ENCODE results near the gene DOCK9. TPM values are rescaled to one million over a fixed set of nuclear protein-coding genes. Genes with fewer than 3 reads are reported as not detected.
"Not testable (repeated sequence)": the region's sequence is repeated elsewhere in the genome, so short reads cannot be mapped to it uniquely, and the experiment has no call there.

The DOCK9 gene
- total RNA-seq, 2 experiments from 2014 or later = 102 to 107 TPM

DNA sequence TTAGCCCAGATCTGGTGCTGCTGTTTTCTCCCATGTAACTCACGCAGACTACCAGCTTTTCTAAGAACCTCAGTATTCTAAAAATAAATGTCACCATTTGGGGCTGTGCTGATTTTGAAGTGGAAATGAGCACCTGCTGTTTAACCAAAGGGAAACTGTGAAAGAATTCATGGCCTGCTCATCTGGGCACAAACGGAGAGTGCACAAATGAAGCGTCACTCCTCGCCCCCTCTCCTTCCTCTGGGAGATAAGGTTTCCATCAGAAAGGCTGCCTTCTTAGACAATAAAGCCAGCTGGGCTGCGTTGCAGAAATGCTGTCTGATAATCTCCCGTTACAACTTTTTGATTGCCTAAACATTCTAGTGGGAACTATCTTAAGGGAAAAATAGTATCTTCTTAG is 151.7 kb downstream of the DOCK9 start:
- ATAC-seq (ENCODE audit: low read depth) (peak; percentile 14), DNase-seq (no peak)
- POLR2A ChIA-PET = no interaction called here
- Mint-ChIP-seq H3K4me1 (peaks cover 22% of the 10 kb centered on the region), H3K9me3 (no peaks in the 10 kb centered on the region), H3K4me3 (no peak overlapping the region), H3K27me3 (no peaks in the 10 kb centered on the region), H3K27ac (no peak overlapping the region), H3K36me3 (peaks cover 58% of the 10 kb centered on the region)

DNA sequence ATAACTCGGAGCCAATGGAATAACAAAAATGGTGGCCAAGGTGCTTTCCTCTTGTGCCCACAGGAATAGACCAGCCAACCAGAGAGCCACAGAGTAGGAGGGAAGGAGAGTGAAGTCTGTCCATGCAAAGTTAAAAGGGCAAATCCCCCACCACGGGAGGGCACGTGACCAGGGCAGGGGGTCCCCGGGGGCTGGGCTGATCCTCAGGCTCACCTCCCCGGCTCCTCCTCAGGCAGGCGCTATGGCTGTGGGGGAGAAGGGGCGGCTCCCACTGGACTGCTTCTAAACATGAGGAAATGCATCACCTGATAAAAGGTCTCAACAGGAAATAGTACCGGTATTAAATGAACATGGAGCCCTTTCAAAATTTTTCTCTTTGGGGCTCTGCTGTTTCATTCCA is 152.2 kb downstream of the DOCK9 start:
- no peak overlapping the region for H3K27ac Mint-ChIP-seq
- H3K4me1 Mint-ChIP-seq = peaks cover 22% of the 10 kb centered on the region
- ATAC-seq (ENCODE audit: low read depth) = peak; percentile 14
- peak overlapping the region; percentile 39 for H3K4me3 Mint-ChIP-seq
- H3K9me3 Mint-ChIP-seq = no peaks in the 10 kb centered on the region
- H3K36me3 Mint-ChIP-seq = peaks cover 54% of the 10 kb centered on the region
- POLR2A ChIA-PET = no interaction called here
- no peak for DNase-seq
- no peaks in the 10 kb centered on the region for H3K27me3 Mint-ChIP-seq

DNA sequence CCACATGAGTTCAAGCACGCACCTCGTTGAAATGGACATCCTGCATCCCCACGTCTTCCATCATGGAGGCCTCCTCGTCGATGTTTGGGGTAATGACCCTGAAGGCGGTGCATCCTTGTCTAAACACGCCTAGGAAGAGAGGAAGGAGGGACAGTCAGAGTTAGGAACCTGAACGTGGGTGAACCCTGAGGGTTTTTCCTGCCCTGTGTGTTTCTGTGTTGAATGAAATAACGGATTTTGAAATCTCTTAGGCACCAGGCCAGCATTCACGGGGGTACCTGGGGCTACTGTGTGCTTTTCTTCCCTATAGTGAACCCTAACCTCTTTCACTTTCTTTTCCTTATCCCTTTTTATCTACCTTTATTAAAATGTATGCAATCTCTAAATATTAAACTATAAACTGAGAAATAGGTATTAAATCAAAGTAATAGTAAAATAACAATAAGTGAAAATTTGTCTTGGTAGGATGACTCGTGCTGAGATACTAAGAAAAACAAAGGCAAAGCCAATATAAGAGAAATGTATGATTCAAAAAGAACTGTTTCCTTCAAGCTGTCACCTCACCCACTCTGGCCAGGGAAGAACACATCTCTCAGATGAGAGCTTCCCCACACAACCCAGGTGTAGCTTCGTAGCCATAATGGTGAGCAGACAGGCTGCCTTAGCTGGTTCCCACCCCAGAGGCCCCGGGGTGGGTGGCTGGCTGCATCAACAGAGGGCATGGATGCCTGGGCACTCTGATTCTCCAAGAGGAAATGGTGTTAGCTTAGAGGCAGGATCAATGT is 153.3 kb downstream of the DOCK9 start:
- POLR2A ChIA-PET = no interaction called here
- H3K27ac Mint-ChIP-seq = no peak overlapping the region
- H3K36me3 Mint-ChIP-seq = peaks cover 46% of the 10 kb centered on the region
- no peaks in the 10 kb centered on the region for H3K9me3 Mint-ChIP-seq
- peaks cover 22% of the 10 kb centered on the region for H3K4me1 Mint-ChIP-seq
- ATAC-seq (ENCODE audit: low read depth) = no peak
- no peak for DNase-seq
- H3K4me3 Mint-ChIP-seq = no peak overlapping the region
- no peaks in the 10 kb centered on the region for H3K27me3 Mint-ChIP-seq

DNA sequence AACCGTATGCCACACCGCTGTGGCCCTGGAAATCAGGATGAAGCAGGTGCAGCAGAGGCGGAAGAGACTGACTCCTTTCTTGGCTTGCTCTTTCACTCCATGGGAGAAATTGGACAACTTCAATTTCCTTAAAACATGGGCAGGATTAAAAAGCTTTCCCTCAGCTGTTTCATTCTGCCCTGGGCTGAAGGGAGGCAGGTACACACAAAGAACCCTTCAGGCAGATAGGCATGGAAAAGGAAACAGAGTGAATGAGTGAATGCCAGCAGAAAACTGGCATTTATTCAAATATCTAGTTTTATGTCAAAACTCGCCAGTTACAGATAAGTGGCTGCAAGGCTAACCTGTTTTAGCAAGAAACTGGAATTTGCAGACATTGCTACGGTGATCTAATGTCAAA is 154.4 kb downstream of the DOCK9 start:
- Mint-ChIP-seq H3K4me1 (peaks cover 22% of the 10 kb centered on the region), H3K4me3 (no peak overlapping the region), H3K27me3 (no peaks in the 10 kb centered on the region), H3K9me3 (no peaks in the 10 kb centered on the region), H3K27ac (no peak overlapping the region), H3K36me3 (peaks cover 37% of the 10 kb centered on the region)
- no peak for ATAC-seq (ENCODE audit: low read depth)
- POLR2A ChIA-PET = no interaction called here
- DNase-seq = no peak

DNA sequence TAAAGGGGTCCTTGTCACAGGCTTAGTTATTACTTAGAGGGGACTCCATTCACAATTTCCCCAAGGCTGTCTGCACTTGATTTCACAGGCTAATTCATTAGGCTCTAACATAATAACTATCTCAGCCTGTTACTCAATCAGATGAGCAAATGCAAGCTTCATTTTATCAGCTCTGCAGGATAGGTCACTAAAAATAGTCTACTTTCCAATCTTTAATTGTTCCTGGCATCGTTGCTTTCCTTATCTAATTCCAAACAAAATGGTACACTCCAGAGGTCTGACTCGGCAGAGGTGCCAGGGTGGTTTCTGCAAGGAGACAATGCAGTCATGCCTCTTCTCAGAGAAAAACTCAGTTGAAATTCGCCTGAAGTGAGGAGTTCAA is 155.6 kb downstream of the DOCK9 start:
- H3K27ac Mint-ChIP-seq = no peak overlapping the region
- H3K27me3 Mint-ChIP-seq = no peaks in the 10 kb centered on the region
- H3K36me3 Mint-ChIP-seq = peaks cover 28% of the 10 kb centered on the region
- ATAC-seq (ENCODE audit: low read depth) = no peak
- H3K9me3 Mint-ChIP-seq = no peaks in the 10 kb centered on the region
- DNase-seq = no peak
- H3K4me3 Mint-ChIP-seq = no peak overlapping the region
- H3K4me1 Mint-ChIP-seq = peaks cover 22% of the 10 kb centered on the region
- POLR2A ChIA-PET = no interaction called here

DNA sequence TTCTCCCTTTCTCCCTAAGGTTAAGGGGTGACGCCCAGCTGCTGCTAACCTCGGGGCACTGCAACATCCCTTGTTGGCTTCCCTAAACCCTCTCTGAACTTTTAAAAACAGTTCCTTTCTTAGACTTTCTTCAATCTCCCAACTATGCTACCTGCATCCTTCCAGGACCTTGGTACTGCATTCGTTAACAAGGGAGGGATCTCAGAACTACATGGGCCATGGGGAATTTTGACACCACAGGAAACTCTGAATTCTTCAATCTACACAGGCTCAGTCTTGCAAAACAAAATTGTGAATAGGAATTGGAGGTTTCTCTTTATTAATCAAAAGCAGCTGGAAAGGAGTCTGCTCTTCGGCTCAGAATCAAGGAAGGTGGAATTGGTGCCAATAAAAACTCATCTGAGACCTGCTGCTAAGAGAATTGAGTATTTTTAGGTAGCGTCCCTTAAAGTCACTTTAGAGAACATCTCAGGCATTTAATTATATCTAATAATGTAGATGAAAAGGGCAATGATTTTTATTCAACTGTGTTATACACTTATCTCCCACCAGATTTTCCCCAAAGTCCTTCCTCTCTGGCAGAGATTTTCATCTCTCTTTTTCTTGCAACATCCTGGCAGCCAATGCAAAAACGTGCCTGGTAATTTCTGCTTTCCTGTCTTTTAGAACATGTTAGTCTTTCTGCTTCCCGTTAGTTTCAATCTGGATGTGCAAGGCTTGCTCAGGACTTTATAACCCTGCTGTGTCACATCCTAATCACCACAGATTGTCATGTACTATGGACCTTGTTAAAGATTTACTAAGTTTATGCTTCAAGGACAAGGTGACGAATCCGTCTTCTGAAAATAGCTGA is 156.3 kb downstream of the DOCK9 start:
- no peak for DNase-seq
- H3K27ac Mint-ChIP-seq = no peak overlapping the region
- H3K27me3 Mint-ChIP-seq = no peaks in the 10 kb centered on the region
- H3K9me3 Mint-ChIP-seq = no peaks in the 10 kb centered on the region
- H3K4me3 Mint-ChIP-seq = no peak overlapping the region
- ATAC-seq (ENCODE audit: low read depth) = no peak
- peaks cover 19% of the 10 kb centered on the region for H3K4me1 Mint-ChIP-seq
- POLR2A ChIA-PET = no interaction called here
- H3K36me3 Mint-ChIP-seq = peaks cover 25% of the 10 kb centered on the region

DNA sequence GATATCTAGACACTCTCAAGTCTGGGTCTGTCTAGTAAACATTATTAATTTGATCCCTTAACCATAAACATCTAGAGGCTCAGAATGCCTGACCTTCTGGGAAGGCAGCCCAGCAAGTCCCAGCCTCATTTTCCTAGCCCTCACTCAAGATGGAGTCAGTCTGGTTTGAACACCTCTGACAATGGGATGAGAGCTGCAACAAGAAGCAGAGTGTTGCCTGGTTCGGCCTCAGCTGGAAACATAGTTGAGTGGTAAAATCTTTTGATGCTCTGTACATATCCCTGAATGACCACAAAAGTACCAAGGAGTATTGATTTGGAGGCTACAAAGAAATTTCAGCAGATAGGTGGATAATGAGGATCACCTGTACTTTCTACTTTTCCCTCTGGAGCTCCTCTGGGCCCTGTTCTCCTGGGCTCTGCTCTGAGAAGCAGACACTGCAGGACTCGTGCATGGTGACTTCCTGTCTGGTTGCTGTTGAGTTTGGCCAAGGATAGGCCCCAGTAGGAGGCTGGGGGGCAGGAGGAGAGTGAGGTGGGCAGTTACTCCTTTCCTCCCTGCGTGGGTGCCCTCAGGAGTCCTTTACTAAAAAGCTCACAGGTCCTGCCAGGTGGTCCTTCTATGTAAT is 157.0 kb downstream of the DOCK9 start:
- H3K36me3 Mint-ChIP-seq = peaks cover 25% of the 10 kb centered on the region
- no peak overlapping the region for H3K27ac Mint-ChIP-seq

DNA sequence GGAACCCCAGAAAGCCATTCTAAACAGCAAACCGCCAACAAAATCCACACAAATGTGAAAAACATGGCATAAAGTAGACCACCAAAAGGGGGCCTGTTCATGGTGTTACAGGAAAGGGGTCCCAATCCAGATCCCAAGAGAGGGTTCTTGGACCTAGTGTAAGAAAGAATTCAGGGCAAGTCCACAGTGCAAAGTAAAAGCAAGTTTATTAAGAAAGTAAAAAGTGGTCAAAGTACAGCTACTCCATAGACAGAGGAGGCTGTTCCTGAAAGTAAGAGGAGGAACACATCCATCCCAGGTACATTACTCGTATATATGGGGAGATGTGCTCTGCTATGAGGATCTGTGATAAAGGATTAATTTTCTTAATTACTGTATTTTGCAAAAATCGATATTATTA is 157.6 kb downstream of the DOCK9 start:
- Mint-ChIP-seq H3K36me3 (peaks cover 22% of the 10 kb centered on the region), H3K27ac (no peak overlapping the region), H3K4me1 (peaks cover 10% of the 10 kb centered on the region), H3K4me3 (no peak overlapping the region), H3K27me3 (no peaks in the 10 kb centered on the region), H3K9me3 (no peaks in the 10 kb centered on the region)
- no peak for ATAC-seq (ENCODE audit: low read depth)
- no peak for DNase-seq
- POLR2A ChIA-PET = no interaction called here

More for the DNA sequence above, 157.0 kb downstream of the DOCK9 start:
- ATAC-seq (ENCODE audit: low read depth) (no peak), DNase-seq (no peak)
- no peaks in the 10 kb centered on the region for H3K27me3 Mint-ChIP-seq
- POLR2A ChIA-PET = no interaction called here
- peaks cover 13% of the 10 kb centered on the region for H3K4me1 Mint-ChIP-seq
- no peaks in the 10 kb centered on the region for H3K9me3 Mint-ChIP-seq
- H3K4me3 Mint-ChIP-seq = no peak overlapping the region

DNA sequence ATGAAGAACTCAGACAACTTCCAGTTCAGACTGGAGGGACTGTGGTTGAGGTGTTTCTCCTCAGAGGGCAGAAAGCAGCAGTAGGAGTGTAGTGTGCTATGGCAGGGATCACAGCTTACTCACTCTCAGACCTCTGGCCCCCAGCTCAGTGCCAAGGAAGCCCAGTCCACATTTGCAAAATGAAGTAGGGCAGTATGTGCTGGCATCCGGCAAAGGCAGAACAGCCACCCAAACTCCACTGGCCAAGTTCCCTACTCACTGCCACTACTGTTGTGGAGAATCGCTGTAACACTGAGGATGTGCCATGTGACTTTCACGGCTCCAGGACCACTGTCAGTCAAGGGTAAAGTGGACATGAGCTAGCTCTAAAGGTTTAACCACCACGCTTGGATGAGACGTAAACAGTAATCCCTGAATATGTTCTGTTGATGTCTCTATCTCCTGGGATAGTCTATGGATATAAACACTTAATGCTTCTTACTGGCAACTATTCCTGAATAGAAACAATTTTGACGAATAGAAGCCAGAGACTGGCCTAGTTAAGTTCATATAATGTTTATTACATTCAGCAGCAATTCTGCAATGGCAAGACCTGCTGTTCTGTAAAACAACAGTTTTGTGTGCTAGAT is 158.4 kb downstream of the DOCK9 start:
- no peaks in the 10 kb centered on the region for H3K27me3 Mint-ChIP-seq
- ATAC-seq (ENCODE audit: low read depth) = no peak

DNA sequence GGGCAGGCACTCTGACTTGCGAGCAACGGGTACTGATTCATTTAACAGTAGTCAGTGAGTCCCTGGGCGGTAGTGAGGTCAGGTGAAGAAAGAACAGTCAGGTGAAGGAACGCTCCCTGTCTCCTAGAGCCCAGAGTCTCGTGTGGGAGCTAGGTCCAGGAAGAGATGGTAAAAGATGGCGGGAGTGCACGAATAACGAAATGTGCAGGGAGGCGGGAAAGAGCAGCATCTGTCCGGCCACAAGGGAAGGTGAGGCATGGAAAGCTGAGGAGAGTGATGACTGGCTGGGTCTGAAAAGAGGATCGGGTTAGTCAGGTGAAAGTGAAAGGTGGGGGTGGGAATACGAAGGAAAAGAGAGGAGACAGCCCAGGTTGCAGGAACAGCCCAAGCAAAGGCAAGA is 161.5 kb downstream of the DOCK9 start:
- ATAC-seq (ENCODE audit: low read depth) (no peak), DNase-seq (no peak)
- H3K4me3 Mint-ChIP-seq = no peak overlapping the region
- H3K27ac Mint-ChIP-seq = no peak overlapping the region
- peaks cover 6% of the 10 kb centered on the region for H3K36me3 Mint-ChIP-seq
- no peaks in the 10 kb centered on the region for H3K27me3 Mint-ChIP-seq
- POLR2A ChIA-PET = no interaction called here
- H3K4me1 Mint-ChIP-seq = peaks cover 3% of the 10 kb centered on the region
- H3K9me3 Mint-ChIP-seq = no peaks in the 10 kb centered on the region

More for the DNA sequence above, 158.4 kb downstream of the DOCK9 start:
- POLR2A ChIA-PET = no interaction called here
- peaks cover 17% of the 10 kb centered on the region for H3K36me3 Mint-ChIP-seq
- H3K4me3 Mint-ChIP-seq = no peak overlapping the region
- DNase-seq = no peak
- no peak overlapping the region for H3K27ac Mint-ChIP-seq
- no peaks in the 10 kb centered on the region for H3K9me3 Mint-ChIP-seq
- H3K4me1 Mint-ChIP-seq = peaks cover 5% of the 10 kb centered on the region

DNA sequence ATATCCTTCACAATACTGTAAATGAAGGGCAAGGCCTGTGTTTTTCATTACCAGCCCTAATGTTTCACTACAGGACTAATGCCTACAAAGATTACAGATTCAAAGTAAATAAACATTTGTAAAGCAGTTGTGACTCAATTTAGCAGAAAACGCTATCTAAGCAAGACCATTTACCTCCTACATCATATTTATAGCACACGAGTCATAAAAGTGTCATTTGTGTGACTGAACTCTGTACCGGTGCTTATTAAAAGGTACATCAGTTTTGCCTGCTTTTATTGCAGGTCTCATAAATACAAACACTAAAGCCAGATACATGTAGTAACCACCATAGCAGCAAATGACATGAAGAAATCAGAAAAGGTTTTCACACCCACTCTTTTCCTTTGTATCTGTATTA is 163.9 kb downstream of the DOCK9 start:
- Mint-ChIP-seq H3K36me3 (peaks cover 22% of the 10 kb centered on the region), H3K9me3 (no peaks in the 10 kb centered on the region), H3K4me3 (no peak overlapping the region), H3K4me1 (peaks cover 7% of the 10 kb centered on the region), H3K27me3 (no peaks in the 10 kb centered on the region), H3K27ac (no peak overlapping the region)
- DNase-seq = no peak
- POLR2A ChIA-PET = no interaction called here
- no peak for ATAC-seq (ENCODE audit: low read depth)

DNA sequence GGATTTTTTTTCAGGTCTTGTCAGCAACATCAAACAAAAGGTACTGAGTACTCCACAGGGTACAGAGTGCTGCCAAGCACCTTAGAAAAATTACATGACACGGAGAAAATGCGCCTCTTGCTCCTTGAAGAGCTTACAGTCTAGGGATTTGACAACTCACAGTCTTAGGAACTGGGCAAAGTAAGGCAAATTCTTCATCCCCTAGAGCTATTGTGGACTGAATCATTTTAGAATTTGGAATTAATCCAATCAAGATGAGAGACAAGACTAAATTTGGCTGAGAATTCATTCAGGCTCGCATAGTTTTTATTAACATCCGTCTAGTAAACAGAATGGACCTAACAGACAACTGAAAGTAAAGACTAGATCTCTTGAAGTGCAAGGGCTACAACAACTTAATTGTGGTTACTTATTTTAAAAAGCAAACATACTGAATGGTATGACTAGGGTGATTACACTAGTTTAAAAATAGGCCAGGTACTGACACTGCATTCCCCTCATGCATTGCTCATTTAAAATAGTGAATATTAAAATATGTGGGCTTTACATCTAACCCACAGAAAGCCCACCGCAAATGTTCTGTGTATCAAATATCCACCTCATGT is 165.6 kb downstream of the DOCK9 start:
- H3K4me3 Mint-ChIP-seq, POLR2A ChIA-PET: not testable (repeated sequence)

DNA sequence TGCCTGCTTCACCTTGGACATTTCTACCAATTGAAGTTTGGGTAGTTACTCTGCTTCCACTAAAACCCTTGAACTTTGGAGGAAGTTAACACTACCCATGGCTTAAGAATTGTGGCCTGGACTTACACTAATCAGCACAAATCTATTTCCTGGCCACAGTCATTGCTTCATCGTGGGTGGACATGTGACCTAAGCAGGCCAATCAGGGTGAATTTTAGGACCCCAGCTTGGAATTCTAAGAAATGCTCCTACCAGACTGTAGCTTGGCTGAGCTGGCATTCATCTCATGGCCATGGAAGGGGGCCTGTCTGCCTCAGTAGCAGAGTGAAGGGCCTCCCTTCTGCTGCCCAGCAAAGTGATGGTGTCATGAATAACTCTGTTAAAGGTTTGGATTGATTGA is 167.1 kb downstream of the DOCK9 start:
- H3K27me3 Mint-ChIP-seq = no peaks in the 10 kb centered on the region
- DNase-seq (no peak), ATAC-seq (ENCODE audit: low read depth) (no peak)
- peaks cover 7% of the 10 kb centered on the region for H3K4me1 Mint-ChIP-seq
- H3K4me3 Mint-ChIP-seq = no peak overlapping the region
- peaks cover 26% of the 10 kb centered on the region for H3K36me3 Mint-ChIP-seq
- POLR2A ChIA-PET = no interaction called here
- no peaks in the 10 kb centered on the region for H3K9me3 Mint-ChIP-seq
- H3K27ac Mint-ChIP-seq = no peak overlapping the region

More for the DNA sequence above, 165.6 kb downstream of the DOCK9 start:
- H3K27me3 Mint-ChIP-seq; DNase-seq; H3K9me3 Mint-ChIP-seq; H3K4me1 Mint-ChIP-seq; H3K27ac Mint-ChIP-seq; ATAC-seq (ENCODE audit: low read depth): not testable (repeated sequence)
- H3K36me3 Mint-ChIP-seq = peaks cover 27% of the 10 kb centered on the region
